Measurements from ENCODE around the gene SPRY4. TPM values are rescaled to one million over a fixed set of nuclear protein-coding genes. Genes with fewer than 3 reads are reported as not detected.

SPRY4 gene
- total RNA-seq, 4 donors from 2014 or later = 8.2 to 19.3 (median 15.7) TPM

DNA sequence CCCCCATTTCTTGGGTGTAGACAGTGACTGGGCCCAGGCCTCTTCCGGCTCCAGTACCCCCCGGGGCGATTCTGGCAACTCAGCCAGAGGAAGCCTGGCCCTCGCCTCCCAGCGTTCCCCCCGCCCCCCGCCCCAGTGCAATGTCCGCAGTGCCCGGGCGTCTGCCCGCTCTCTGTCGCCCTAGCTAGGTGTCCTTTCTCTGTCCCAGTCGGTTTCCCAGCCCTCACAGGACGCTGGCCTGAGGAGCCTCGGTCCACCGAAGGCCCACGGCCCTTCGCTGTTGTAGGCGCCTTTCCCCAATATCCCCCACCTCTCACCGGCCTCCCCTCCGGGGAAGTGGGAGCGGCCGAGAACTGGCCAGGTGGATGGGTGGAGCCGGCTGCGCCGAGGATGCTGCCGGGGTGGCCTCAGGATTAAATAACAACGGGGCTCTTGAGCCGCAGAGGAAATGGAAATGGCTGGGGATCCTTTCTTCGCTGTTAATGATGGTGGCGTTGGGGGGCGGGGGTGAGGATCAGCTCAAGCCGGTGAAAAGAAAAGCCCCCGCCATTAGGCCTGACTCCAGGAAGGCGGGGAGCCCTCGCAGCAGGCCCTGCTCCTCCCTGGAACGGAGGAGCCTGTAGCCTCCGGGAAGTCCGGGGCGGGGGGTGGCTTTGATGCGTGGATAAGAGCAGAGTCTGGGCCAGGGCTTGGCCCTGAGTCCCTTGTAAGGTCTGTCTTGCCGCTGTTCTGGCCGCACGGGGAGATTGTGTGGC is 1.1 kb upstream of the SPRY4 start:
- Histone ChIP-seq H3K4me1 (peaks cover 4 to 47% (median 40%) of the 10 kb centered on the region in 4 donors), H3K4me3 (peak overlapping the region in 3 of 4 donors; percentile 55 to 66 (median 59)), H3K27ac (peak overlapping the region; percentile 90 to 91 (median 90)), H3K9me3 (no peaks in the 10 kb centered on the region), H3K36me3 (no peaks in the 10 kb centered on the region), H3K27me3 (peaks cover 15% of the 10 kb centered on the region)
- intact Hi-C loops (cut with DNase I; ENCODE audit: low total_unique reads) (no loop called here), in situ Hi-C loops (cut with MboI; ENCODE audit: low pct_ligation_motif_present in 1 of 4, low pct_unique_long_range_greater_than_20kb in 1 of 4, low sequenced_read_pairs in 3 of 4) (loop anchor here in 1 of 4 donors (25.0 kb wide), 1 partner anchor 314 kb away; the partner anchor contains the start of gene GNPDA1)
- TF ChIP-seq EP300 (IDR thresholded peaks at IDR 0.05; ENCODE audit: low read depth) (no peak), POLR2A (IDR thresholded peaks at IDR 0.05) (no peak), POLR2AphosphoS5 (IDR thresholded peaks at IDR 0.05) (no peak)
- TF ChIP-seq, protein P1, sequence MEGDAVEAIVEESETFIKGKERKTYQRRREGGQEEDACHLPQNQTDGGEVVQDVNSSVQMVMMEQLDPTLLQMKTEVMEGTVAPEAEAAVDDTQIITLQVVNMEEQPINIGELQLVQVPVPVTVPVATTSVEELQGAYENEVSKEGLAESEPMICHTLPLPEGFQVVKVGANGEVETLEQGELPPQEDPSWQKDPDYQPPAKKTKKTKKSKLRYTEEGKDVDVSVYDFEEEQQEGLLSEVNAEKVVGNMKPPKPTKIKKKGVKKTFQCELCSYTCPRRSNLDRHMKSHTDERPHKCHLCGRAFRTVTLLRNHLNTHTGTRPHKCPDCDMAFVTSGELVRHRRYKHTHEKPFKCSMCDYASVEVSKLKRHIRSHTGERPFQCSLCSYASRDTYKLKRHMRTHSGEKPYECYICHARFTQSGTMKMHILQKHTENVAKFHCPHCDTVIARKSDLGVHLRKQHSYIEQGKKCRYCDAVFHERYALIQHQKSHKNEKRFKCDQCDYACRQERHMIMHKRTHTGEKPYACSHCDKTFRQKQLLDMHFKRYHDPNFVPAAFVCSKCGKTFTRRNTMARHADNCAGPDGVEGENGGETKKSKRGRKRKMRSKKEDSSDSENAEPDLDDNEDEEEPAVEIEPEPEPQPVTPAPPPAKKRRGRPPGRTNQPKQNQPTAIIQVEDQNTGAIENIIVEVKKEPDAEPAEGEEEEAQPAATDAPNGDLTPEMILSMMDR (IDR thresholded peaks at IDR 0.05) = no peak
- WGBS, 2 donors (ENCODE audit: low coverage in 1 of 2) = 15% methylated on average over 38 of the region's 44 CpGs; no CpG with 5 or more reads in 1 of the 2 donors
- DNase-seq = peak; percentile 47

DNA sequence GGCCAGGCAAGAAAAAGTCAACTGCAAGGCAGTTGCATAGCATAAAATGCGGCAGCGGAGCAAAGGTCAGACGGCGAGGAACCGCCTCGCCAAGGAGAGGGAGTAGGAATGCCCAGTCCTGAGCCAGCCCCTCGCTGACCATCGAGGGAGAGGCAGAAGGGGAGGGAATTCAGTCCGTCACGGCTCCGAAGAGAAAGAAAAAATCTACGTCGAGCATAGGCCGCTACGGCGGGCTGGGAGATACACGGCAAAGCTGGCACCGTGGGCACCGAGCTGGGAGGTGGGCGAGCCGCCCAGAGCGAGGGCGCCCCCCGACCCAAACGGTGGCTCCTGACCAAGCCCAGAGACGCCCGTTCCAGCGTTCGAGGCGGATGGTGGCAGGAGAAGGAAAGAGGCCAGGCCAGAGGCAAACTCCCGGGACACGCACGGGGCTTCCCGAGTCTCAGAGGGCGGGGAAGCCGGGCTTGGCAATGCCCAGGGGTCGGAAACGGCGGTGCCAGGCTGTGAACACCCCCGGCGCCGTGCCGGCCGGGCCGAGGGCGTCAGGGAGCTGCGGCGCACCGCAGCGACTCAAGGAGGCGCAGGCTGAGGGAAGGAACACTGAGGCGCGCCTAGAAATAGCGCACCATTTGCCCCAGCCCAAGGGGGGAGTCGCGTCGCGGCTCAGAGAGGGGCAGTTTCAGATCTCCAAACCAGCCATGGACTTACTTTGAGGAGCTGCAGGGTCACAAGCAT is 518 bp downstream of the SPRY4 start:
- H3K4me1 ChIP-seq = peaks cover 5 to 63% (median 51%) of the 10 kb centered on the region in 4 donors
- intact Hi-C loops (cut with DNase I; ENCODE audit: low total_unique reads) = no loop called here
- TF ChIP-seq EP300 (IDR thresholded peaks at IDR 0.05; ENCODE audit: low read depth) (no peak), POLR2AphosphoS5 (IDR thresholded peaks at IDR 0.05) (peak; percentile 13 to 72 (median 67)), POLR2A (IDR thresholded peaks at IDR 0.05) (peak; percentile 11)
- TF ChIP-seq, protein P1 (IDR thresholded peaks at IDR 0.05) = peak in 4 of 5 experiments; percentile 14 to 17 (median 16)
- H3K36me3 ChIP-seq = no peaks in the 10 kb centered on the region
- in situ Hi-C loops (cut with MboI; ENCODE audit: low pct_ligation_motif_present in 1 of 4, low pct_unique_long_range_greater_than_20kb in 1 of 4, low sequenced_read_pairs in 3 of 4) = no loop called here
- no peaks in the 10 kb centered on the region for H3K9me3 ChIP-seq
- H3K27me3 ChIP-seq = peaks cover 15% of the 10 kb centered on the region
- 6% methylated on average over 47 of the region's 58 CpGs; no CpG with 5 or more reads in 1 of the 2 donors for WGBS, 2 donors (ENCODE audit: low coverage in 1 of 2)
- peak; percentile 77 for DNase-seq
- peak overlapping the region; percentile 90 to 91 (median 90) for H3K27ac ChIP-seq
- peak overlapping the region; percentile 48 to 66 (median 57) for H3K4me3 ChIP-seq

DNA sequence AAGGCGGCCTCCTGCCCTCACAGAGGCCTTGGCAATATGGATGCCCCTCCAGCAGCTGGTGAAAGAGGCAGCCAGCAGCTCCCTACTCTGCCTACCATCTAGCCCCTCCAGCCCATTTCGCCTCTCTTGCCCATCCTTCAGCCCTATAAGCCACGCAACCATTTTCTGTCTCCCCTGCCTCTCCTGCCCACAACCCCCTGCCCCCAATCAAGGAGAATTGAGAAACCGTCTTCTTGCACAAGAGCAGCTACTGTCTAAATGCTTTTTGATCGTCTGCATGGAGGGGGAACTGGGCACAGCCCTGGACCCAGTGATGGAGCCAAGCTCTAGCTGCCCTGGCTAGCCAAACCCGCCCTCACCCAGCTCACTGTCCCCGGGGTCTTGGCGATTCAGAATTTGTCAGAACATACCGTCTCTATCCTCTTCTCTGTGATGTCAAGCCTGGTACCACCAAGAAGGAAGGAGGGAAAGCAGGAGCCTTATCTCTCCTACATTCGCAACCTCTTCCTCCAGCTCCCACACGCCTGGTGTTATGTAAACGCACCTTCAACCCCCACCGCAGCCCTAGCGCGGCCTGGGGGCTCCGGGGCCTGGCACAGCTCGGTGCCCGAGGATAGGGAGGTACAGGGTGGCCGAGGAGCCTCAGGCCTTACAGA is 1.2 kb downstream of the SPRY4 start:
- Histone ChIP-seq H3K27me3 (peaks cover 15% of the 10 kb centered on the region), H3K9me3 (no peaks in the 10 kb centered on the region), H3K36me3 (no peaks in the 10 kb centered on the region), H3K4me1 (peaks cover 5 to 68% (median 55%) of the 10 kb centered on the region in 4 donors), H3K4me3 (peak overlapping the region; percentile 48 to 66 (median 57)), H3K27ac (peak overlapping the region; percentile 90 to 91 (median 90))
- TF ChIP-seq POLR2A (IDR thresholded peaks at IDR 0.05) = no peak
- no peak for TF ChIP-seq EP300 (IDR thresholded peaks at IDR 0.05; ENCODE audit: low read depth)
- TF ChIP-seq POLR2AphosphoS5 (IDR thresholded peaks at IDR 0.05) = no peak
- TF ChIP-seq, protein P1 (IDR thresholded peaks at IDR 0.05) = no peak
- DNase-seq = no peak
- in situ Hi-C loops (cut with MboI; ENCODE audit: low pct_ligation_motif_present in 1 of 4, low pct_unique_long_range_greater_than_20kb in 1 of 4, low sequenced_read_pairs in 3 of 4) = no loop called here
- intact Hi-C loops (cut with DNase I; ENCODE audit: low total_unique reads) = no loop called here
- WGBS, 2 donors (ENCODE audit: low coverage in 1 of 2) = 33 to 50% methylated on average over 2 to 19 of the region's 19 CpGs
